Central memory CD4-positive, alpha-beta T cell (primary cell): ENCODE results near the gene DPT.

ENCODE experiments used
- DNase-seq: peaks from one replicate; pipeline ENCODE4 v3.0.0; 2022

DPT gene

GRCh38 chr1:168654198-168654915, 74.6 kb downstream of the DPT start:
- DNase-seq: no peak

- DNase-seq: no peak
These were observed 75.4 kb downstream of the DPT start for GRCh38 chr1:168653567-168653966.

GRCh38 chr1:168645721-168646120, 83.3 kb downstream of the DPT start:
- no peak for DNase-seq
